Kidney (tissue), 14 donors: Measurements from ENCODE around the gene SUPT20HL2. TPM values are rescaled to one million over a fixed set of nuclear protein-coding genes. Genes with fewer than 3 reads are reported as not detected.

Experiments used
- DNase-seq, 5 donors: peaks; one replicate each; pipeline ENCODE4 v3.0.0-alpha.2; 2013 to 2020
- FAIRE-seq: peaks from 2 replicates; lab custom pipeline; 2012; peaks lifted over from hg19 to GRCh38; lab: Jason Lieb, UNC
- H3K27ac ChIP-seq, 2 donors: one replicate each; pipeline ENCODE4 v1.7.0; 2013; ENCODE audit warnings: low read depth in 2 of 2, low read length in 2 of 2, inconsistent platforms in 1 of 2
- H3K27me3 ChIP-seq: one replicate; pipeline ENCODE4 v1.7.1; 2013; ENCODE audit warnings: low read length, inconsistent platforms; ENCODE audit not compliant: control insufficient read depth, insufficient read depth
- H3K36me3 ChIP-seq, 3 donors: one replicate each; pipeline versions ENCODE4 v1.7.0 to v1.7.1; 2013; ENCODE audit warnings: low read length in 3 of 3, control low read depth in 1 of 3, inconsistent platforms in 1 of 3; ENCODE audit not compliant: insufficient read depth in 3 of 3, control insufficient read depth in 2 of 3
- H3K4me1 ChIP-seq, 3 donors: one replicate each; pipeline versions ENCODE4 v1.7.0 to v1.7.1; 2013; ENCODE audit warnings: low read length in 3 of 3, inconsistent platforms in 1 of 3, low read depth in 1 of 3; ENCODE audit not compliant: control insufficient read depth in 2 of 3, insufficient read depth in 2 of 3
- H3K4me3 ChIP-seq, 3 donors: one replicate each; pipeline versions ENCODE4 v1.7.0 to v1.8.1; 2013; ENCODE audit warnings: low read length in 3 of 3, control low read depth in 1 of 3, inconsistent platforms in 1 of 3
- H3K9ac ChIP-seq, 3 donors: one replicate each; pipeline versions ENCODE4 v1.7.0 to v1.7.1; 2013; ENCODE audit warnings: low read length in 3 of 3, control low read depth in 1 of 3, inconsistent platforms in 1 of 3
- H3K9me3 ChIP-seq, 3 donors: one replicate each; pipeline versions ENCODE4 v1.7.0 to v1.7.1; 2013; ENCODE audit warnings: low read length in 3 of 3, control low read depth in 1 of 3, inconsistent platforms in 1 of 3; ENCODE audit not compliant: control insufficient read depth in 2 of 3, insufficient read depth in 1 of 3
- CTCF ChIP-seq: IDR thresholded peaks from 3 replicates; pipeline ENCODE4 v1.5.1; 2012; ENCODE audit warnings: mild to moderate bottlenecking, moderate library complexity, borderline replicate concordance; ENCODE audit not compliant: insufficient read depth; ENCODE audit errors: extremely low read depth
- intact Hi-C: fragments of 100-400 bp; cut with DNase I; formaldehyde crosslinking; loops from one replicate; pipeline ENCODE4 v1.11.1; 2022
- polyA plus RNA-seq: library from polyadenylated mRNA; stranded (reverse); fragments of 350-450 nt; fragmentation: Illumina TruSeq; extraction: RNeasy Lipid Tissue Mini Kit (QIAGEN cat#74804); gene quantifications from one replicate; pipeline ENCODE4 v1.2.3, GENCODE V29; 2014; ENCODE audit warnings: low read depth, low replicate concordance; ENCODE audit not compliant: insufficient read depth
- total RNA-seq: library from RNA; stranded (reverse); fragmentation: NEBNext Ultra II Directional; extraction: Animal tissue kit (Norgen Biotek cat#: 25700); gene quantifications from one replicate; pipeline ENCODE4 v1.2.1, GENCODE V29; 2021
- donor health status: control.
- donor health status: control.
- donor health status: control.
- donor health status: control.
- donor health status: control.
- donor health status: DM: yes; HTN: yes; CAD: no.
- donor health status: Normal renal cell carcinoma (clear cell type).

The SUPT20HL2 gene
- total and polyA plus RNA-seq, 2 donors from 2014 or later, result not detected

- Histone ChIP-seq H3K27ac (no peak overlapping the region), H3K27me3 (peaks cover 3% of the 10 kb centered on the region), H3K36me3 (no peaks in the 10 kb centered on the region), H3K4me3 (no peak overlapping the region), H3K4me1 (no peaks in the 10 kb centered on the region), H3K9ac (no peak overlapping the region), H3K9me3 (no peaks in the 10 kb centered on the region)
- TF ChIP-seq CTCF, result no peak
- DNase-seq (peak in 2 of 5 donors; percentile 36 to 50), FAIRE-seq (no peak)
- intact Hi-C loops, result no loop called here
Observed at GRCh38 chrX:24306440-24306839, 7.4 kb downstream of the SUPT20HL2 start.

DNA sequence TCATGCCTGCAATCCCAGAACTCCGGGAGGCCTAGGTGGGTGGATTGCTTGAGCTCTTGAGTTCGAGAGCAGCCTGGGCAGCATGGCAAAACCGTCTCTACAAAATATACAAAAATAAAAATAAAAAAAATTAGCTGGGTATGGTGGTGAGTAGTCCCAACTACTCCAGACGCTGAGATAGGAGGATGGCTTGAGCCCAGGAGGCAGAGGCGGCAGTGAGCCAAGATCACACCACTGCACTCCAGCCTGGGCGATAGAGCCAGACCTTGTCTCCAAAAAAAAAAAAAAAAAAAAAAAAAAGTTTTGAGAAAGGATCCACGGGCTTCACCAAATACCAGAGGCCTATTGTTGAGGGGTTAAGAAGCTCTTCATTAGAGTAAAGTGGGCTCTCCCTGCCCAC is 8.0 kb downstream of the SUPT20HL2 start:
- intact Hi-C loops, result no loop called here
- no peaks in the 10 kb centered on the region for H3K36me3 ChIP-seq
- FAIRE-seq (no peak), DNase-seq (no peak)
- no peaks in the 10 kb centered on the region for H3K9me3 ChIP-seq
- H3K27ac ChIP-seq, result no peak overlapping the region
- TF ChIP-seq CTCF, result no peak
- H3K4me3 ChIP-seq, result no peak overlapping the region
- H3K4me1 ChIP-seq, result no peaks in the 10 kb centered on the region
- peaks cover 3% of the 10 kb centered on the region for H3K27me3 ChIP-seq
- H3K9ac ChIP-seq, result no peak overlapping the region

- H3K4me3 ChIP-seq, result no peak overlapping the region
- no peaks in the 10 kb centered on the region for H3K9me3 ChIP-seq
- no peak for TF ChIP-seq CTCF
- no peak overlapping the region for H3K27ac ChIP-seq
- H3K27me3 ChIP-seq, result no peaks in the 10 kb centered on the region
- no peak overlapping the region for H3K9ac ChIP-seq
- H3K36me3 ChIP-seq, result no peaks in the 10 kb centered on the region
- DNase-seq (no peak), FAIRE-seq (no peak)
- intact Hi-C loops, result no loop called here
- no peaks in the 10 kb centered on the region for H3K4me1 ChIP-seq
Observed at GRCh38 chrX:24301806-24302205, 12.1 kb downstream of the SUPT20HL2 start.

DNA sequence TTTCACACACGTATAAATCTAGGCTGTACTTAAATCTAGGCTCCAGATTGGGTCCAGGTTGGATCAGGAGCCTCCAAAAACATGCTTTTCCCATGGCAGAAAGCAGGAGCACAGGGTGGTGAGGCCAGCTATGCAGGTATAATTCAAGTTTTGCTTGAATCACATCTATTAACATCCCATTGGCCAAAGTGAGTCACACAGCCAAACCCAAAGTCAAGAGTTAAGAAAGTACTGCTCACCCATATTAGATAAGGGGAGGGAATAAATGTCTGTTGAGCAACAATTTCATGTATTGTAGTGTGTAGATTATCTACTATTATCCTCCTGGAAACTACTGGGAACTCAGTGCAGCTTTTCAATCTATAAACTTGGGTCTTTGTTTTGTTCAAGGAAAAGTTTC is 12.8 kb downstream of the SUPT20HL2 start:
- no peaks in the 10 kb centered on the region for H3K4me1 ChIP-seq
- intact Hi-C loops, result no loop called here
- TF ChIP-seq CTCF, result no peak
- H3K9me3 ChIP-seq, result no peaks in the 10 kb centered on the region
- no peak for FAIRE-seq
- no peaks in the 10 kb centered on the region for H3K36me3 ChIP-seq
- H3K27me3 ChIP-seq, result no peaks in the 10 kb centered on the region
- no peak for DNase-seq
- no peak overlapping the region for H3K9ac ChIP-seq
- H3K27ac ChIP-seq, result no peak overlapping the region
- H3K4me3 ChIP-seq, result no peak overlapping the region
